SK-N-SH (cell line): ENCODE measurements around the gene KRT35. TPM values are rescaled to one million over a fixed set of nuclear protein-coding genes. Genes with fewer than 3 reads are reported as not detected.

Source experiments
- CTCF ChIA-PET: fragments of 300-600, 350-600 bp; formaldehyde crosslinking; extraction: SDS; loops from one replicate; lab custom pipeline; 2021; lab: Yijun Ruan, JAX
- POLR2A ChIA-PET: fragments of 350-600 bp; sonication (Branson Sonifier 250); formaldehyde crosslinking; extraction: SDS; loops from one replicate; lab custom pipeline; 2020; ENCODE audit warnings: antibody characterized with exemption, inconsistent platforms; lab: Yijun Ruan, JAX
- DNase-seq: peaks from one replicate; pipeline ENCODE4 v3.0.0; 2012
- H2AFZ ChIP-seq: fragments of 200-600 bp; sonication (generic); 2 replicates; pipeline ENCODE4 v1.8.1; 2016; ENCODE audit warnings: antibody characterized with exemption, mild to moderate bottlenecking, low read depth
- H3F3A ChIP-seq: fragments of 200-600 bp; sonication (generic); replicated peaks from 2 replicates; pipeline ENCODE3; 2016; ENCODE audit warnings: antibody characterized with exemption, mild to moderate bottlenecking; ENCODE audit not compliant: insufficient read depth
- H3K27ac ChIP-seq, 2 experiments: fragments of 200-500 bp in 1 of 2; fragments of 200-600 bp in 1 of 2; sonication (Bioruptor generic) in 1 of 2; sonication (generic), shearing (Covaris generic) in 1 of 2; 2 replicates each; pipeline versions ENCODE4 v1.5.1 to v1.6.1; 2014 to 2016; ENCODE audit warnings: low read depth in 2 of 2, inconsistent platforms in 1 of 2, low read length in 1 of 2, mild to moderate bottlenecking in 1 of 2, mixed read lengths in 1 of 2
- H3K27me3 ChIP-seq: fragments of 200-600 bp; sonication (generic), shearing (Covaris generic); 2 replicates; pipeline ENCODE4 v1.6.1; 2016; ENCODE audit warnings: mixed run types; ENCODE audit not compliant: insufficient read depth
- H3K36me3 ChIP-seq, 2 experiments: fragments of 200-500 bp in 1 of 2; fragments of 200-600 bp in 1 of 2; sonication (Bioruptor generic) in 1 of 2; sonication (generic) in 1 of 2; replicated peaks in 1 of 2; 2 replicates each; pipeline versions ENCODE3 to v1.5.1; 2014 to 2016; ENCODE audit warnings: low read length in 1 of 2, mild to moderate bottlenecking in 1 of 2; ENCODE audit not compliant: insufficient read depth in 2 of 2, control insufficient read depth in 1 of 2
- H3K4me1 ChIP-seq, 2 experiments: fragments of 200-500 bp in 1 of 2; fragments of 200-600 bp in 1 of 2; sonication (Bioruptor generic) in 1 of 2; sonication (generic), shearing (Covaris generic) in 1 of 2; 2 replicates each; pipeline versions ENCODE4 v1.5.1 to v1.6.1; 2014 to 2016; ENCODE audit warnings: low read depth in 1 of 2, low read length in 1 of 2, mixed run types in 1 of 2; ENCODE audit not compliant: insufficient read depth in 2 of 2, control insufficient read depth in 1 of 2
- H3K4me2 ChIP-seq: fragments of 200-600 bp; sonication (generic), shearing (Covaris generic); 2 replicates; pipeline ENCODE4 v1.6.1; 2017; ENCODE audit warnings: mixed run types
- H3K4me3 ChIP-seq, 2 experiments: fragments of 200-500 bp in 1 of 2; fragments of 200-600 bp in 1 of 2; sonication (Bioruptor generic) in 1 of 2; sonication (generic), shearing (Covaris generic) in 1 of 2; 2 replicates each; pipeline versions ENCODE4 v1.5.1 to v1.8.1; 2014 to 2016; ENCODE audit warnings: low read depth in 2 of 2, inconsistent platforms in 1 of 2, low read length in 1 of 2, mild to moderate bottlenecking in 1 of 2, mixed read lengths in 1 of 2, moderate library complexity in 1 of 2
- H3K79me2 ChIP-seq: fragments of 200-600 bp; sonication (generic); 2 replicates; pipeline ENCODE4 v1.8.1; 2017; ENCODE audit warnings: mild to moderate bottlenecking; ENCODE audit not compliant: insufficient read depth
- H3K9ac ChIP-seq: fragments of 200-600 bp; sonication (generic); 2 replicates; pipeline ENCODE4 v1.6.1; 2017; ENCODE audit warnings: mixed run types
- H3K9me2 ChIP-seq: fragments of 200-600 bp; sonication (generic); 2 replicates; pipeline ENCODE4 v1.6.1; 2017; ENCODE audit warnings: mixed run types
- H3K9me3 ChIP-seq: fragments of 200-600 bp; sonication (generic); 2 replicates; pipeline ENCODE4 v1.6.1; 2017; ENCODE audit warnings: mixed run types, mild to moderate bottlenecking, moderate library complexity
- H4K20me1 ChIP-seq: fragments of 200-600 bp; sonication (generic); 2 replicates; pipeline ENCODE4 v1.6.1; 2017; ENCODE audit warnings: mild to moderate bottlenecking, mixed run types; ENCODE audit not compliant: insufficient read depth
- CHD2 ChIP-seq: fragments of 150-350 bp; IDR thresholded peaks from 2 replicates; pipeline ENCODE4 v1.6.1; 2018; ENCODE audit warnings: low read length; ENCODE audit not compliant: partially characterized antibody
- EP300 ChIP-seq, 2 experiments: IDR thresholded peaks; 2 replicates each; pipeline versions ENCODE4 v1.4.0 to v1.6.1; 2012; ENCODE audit warnings: borderline replicate concordance in 1 of 2, low read depth in 1 of 2, low read length in 1 of 2
- EZH2phosphoT487 ChIP-seq: fragments of 200-600 bp; sonication (generic); IDR thresholded peaks from 2 replicates; pipeline ENCODE4 v1.6.1; 2017; ENCODE audit warnings: low read depth, mixed run types, mild to moderate bottlenecking, antibody characterized with exemption, moderate library complexity, borderline replicate concordance
- FOSL2 ChIP-seq: IDR thresholded peaks from 2 replicates; pipeline ENCODE4 v1.4.0; 2012; ENCODE audit warnings: low read depth, mild to moderate bottlenecking, moderate library complexity, borderline replicate concordance
- GATA2 ChIP-seq: sonication (generic); formaldehyde crosslinking; IDR thresholded peaks from 2 replicates; pipeline ENCODE4 v1.5.0; 2020; ENCODE audit warnings: mild to moderate bottlenecking, missing genetic modification reagents
- MXI1 ChIP-seq: IDR thresholded peaks from 2 replicates; pipeline ENCODE4 v1.6.1; 2012; ENCODE audit warnings: mild to moderate bottlenecking, low read depth, low read length, improper control_type of control experiment
- POLR2AphosphoS5 ChIP-seq: IDR thresholded peaks from 2 replicates; pipeline ENCODE4 v1.6.1; 2012; ENCODE audit warnings: low read depth, low read length
- RAD21 ChIP-seq: IDR thresholded peaks from 2 replicates; pipeline ENCODE4 v1.6.1; 2012; ENCODE audit warnings: mild to moderate bottlenecking, low read length
- RFX5 ChIP-seq: IDR thresholded peaks from 2 replicates; pipeline ENCODE4 v1.6.1; 2012; ENCODE audit warnings: mild to moderate bottlenecking, improper control_type of control experiment, low read length
- SMC3 ChIP-seq: IDR thresholded peaks from 2 replicates; pipeline ENCODE4 v1.6.1; 2012; ENCODE audit warnings: low read depth, low read length, improper control_type of control experiment
- TAF1 ChIP-seq: IDR thresholded peaks from 2 replicates; pipeline ENCODE4 v1.6.1; 2012; ENCODE audit warnings: low read depth, mild to moderate bottlenecking, low read length, moderate library complexity, borderline replicate concordance
- TEAD4 ChIP-seq: IDR thresholded peaks from 2 replicates; pipeline ENCODE4 v1.4.0; 2012; ENCODE audit warnings: mild to moderate bottlenecking, borderline replicate concordance; ENCODE audit not compliant: insufficient read depth
- YY1 ChIP-seq: IDR thresholded peaks from 2 replicates; pipeline ENCODE4 v1.4.0; 2012; ENCODE audit warnings: low read depth, mild to moderate bottlenecking
- WGBS: methylation state at CpG from one replicate; pipeline ENCODE4 v1.1.6; 2017; ENCODE audit warnings: low lambda C conversion rate; 5-methylcytosine and 5-hydroxymethylcytosine counted together
- polyA plus RNA-seq, 3 experiments: library from polyadenylated mRNA; depleted of rRNA; stranded (reverse); fragments of >200 nt; gene quantifications; 2 replicates each; pipeline ENCODE4 v1.2.3, GENCODE V29; 2012
- TF ChIP-seq, protein P1 (sequence below): fragments of 150-350 bp; IDR thresholded peaks from 2 replicates; pipeline ENCODE4 v1.6.1; 2016; ENCODE audit warnings: mild to moderate bottlenecking, low read depth, low read length
- TF ChIP-seq, protein P2 (sequence below): IDR thresholded peaks from 2 replicates; pipeline ENCODE4 v1.4.0; 2012; ENCODE audit warnings: low read depth, borderline replicate concordance
- TF ChIP-seq, protein P3 (sequence below): IDR thresholded peaks from 2 replicates; pipeline ENCODE4 v1.6.1; 2012; ENCODE audit warnings: mild to moderate bottlenecking, low read depth, low read length, moderate library complexity
- TF ChIP-seq, protein P4 (sequence below): fragments of 150-350 bp; IDR thresholded peaks from 2 replicates; pipeline ENCODE4 v1.6.1; 2017; ENCODE audit warnings: antibody characterized with exemption, low read length, low read depth, borderline replicate concordance

KRT35 gene
- polyA plus RNA-seq, 1 of the 3 experiments (the other 2 are of a cell fraction), result not detected

DNA sequence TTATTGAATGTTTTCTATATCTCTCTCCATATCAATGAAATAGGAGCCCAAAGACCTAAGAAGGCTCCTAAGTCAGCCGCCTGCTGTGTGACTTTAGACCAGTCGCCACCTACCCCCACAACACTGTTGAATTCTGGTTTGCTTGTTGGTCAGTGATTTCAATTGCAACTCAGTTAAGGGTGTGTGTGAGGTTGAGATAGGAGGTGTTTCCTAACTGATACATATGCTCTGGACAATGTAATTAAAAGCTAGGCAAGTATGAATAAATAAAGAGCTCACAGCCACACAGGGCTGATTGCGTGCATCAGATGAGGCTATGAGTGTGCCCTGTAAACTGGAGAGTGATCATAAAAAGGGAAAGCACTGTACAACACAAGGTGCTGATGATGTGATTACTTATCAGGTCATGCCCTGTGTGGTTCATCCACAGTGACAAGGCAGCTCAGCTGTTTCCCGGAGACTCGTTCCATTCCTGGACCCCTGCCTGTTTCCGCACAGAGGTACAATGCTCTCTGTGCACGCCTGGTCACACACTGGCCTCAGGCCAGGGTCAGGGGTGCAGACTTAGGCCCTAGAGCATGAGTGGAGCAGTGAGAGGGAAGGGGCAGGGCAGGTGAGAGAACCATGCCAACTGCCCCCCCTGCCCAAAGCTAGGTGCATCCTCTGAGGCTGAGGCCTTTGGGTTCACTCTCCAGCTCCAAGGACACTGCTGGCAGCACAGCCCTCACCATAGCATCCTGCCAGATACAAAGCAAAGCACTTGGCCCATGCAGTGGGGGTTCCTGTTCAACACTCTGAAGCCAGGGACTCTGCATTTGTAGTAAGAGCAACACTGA, 3.3 kb upstream of the KRT35 start:
- H3K36me3 ChIP-seq, result no peaks in the 10 kb centered on the region
- H3F3A ChIP-seq, result no peaks in the 10 kb centered on the region
- WGBS, result 99% methylated on average over 3 of the region's 7 CpGs
- no peaks in the 10 kb centered on the region for H3K9me3 ChIP-seq
- no peak overlapping the region for H3K9ac ChIP-seq
- no peaks in the 10 kb centered on the region for H3K79me2 ChIP-seq
- peak; percentile 26 for DNase-seq
- POLR2A ChIA-PET, result interaction anchor here (0.7 kb wide), 1 partner anchor 91 kb away, joined by 3 read pairs; no protein-coding TSS in a partner anchor
- no peak overlapping the region for H2AFZ ChIP-seq
- CTCF ChIA-PET, result interaction anchor here (0.8 to 3.9 kb wide), 5 partner anchors 9 to 179 kb away, joined by 3 to 23 read pairs (median 4); no protein-coding TSS in a partner anchor
- no peaks in the 10 kb centered on the region for H4K20me1 ChIP-seq
- no peaks in the 10 kb centered on the region for H3K27me3 ChIP-seq
- H3K4me3 ChIP-seq, result no peak overlapping the region
- peaks cover 0 to 14% of the 10 kb centered on the region in 2 experiments; a peak in 1 of 4 replicates for H3K4me1 ChIP-seq
- no peaks in the 10 kb centered on the region for H3K9me2 ChIP-seq
- no peak overlapping the region for H3K27ac ChIP-seq
- no peak overlapping the region for H3K4me2 ChIP-seq
- TF ChIP-seq FOSL2 (no peak), EZH2phosphoT487 (no peak), TAF1 (no peak), MXI1 (no peak), TEAD4 (no peak)
- TF ChIP-seq, protein P1, sequence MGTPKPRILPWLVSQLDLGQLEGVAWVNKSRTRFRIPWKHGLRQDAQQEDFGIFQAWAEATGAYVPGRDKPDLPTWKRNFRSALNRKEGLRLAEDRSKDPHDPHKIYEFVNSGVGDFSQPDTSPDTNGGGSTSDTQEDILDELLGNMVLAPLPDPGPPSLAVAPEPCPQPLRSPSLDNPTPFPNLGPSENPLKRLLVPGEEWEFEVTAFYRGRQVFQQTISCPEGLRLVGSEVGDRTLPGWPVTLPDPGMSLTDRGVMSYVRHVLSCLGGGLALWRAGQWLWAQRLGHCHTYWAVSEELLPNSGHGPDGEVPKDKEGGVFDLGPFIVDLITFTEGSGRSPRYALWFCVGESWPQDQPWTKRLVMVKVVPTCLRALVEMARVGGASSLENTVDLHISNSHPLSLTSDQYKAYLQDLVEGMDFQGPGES, result no peak
- TF ChIP-seq, protein P2, sequence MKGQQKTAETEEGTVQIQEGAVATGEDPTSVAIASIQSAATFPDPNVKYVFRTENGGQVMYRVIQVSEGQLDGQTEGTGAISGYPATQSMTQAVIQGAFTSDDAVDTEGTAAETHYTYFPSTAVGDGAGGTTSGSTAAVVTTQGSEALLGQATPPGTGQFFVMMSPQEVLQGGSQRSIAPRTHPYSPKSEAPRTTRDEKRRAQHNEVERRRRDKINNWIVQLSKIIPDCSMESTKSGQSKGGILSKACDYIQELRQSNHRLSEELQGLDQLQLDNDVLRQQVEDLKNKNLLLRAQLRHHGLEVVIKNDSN, result no peak

DNA sequence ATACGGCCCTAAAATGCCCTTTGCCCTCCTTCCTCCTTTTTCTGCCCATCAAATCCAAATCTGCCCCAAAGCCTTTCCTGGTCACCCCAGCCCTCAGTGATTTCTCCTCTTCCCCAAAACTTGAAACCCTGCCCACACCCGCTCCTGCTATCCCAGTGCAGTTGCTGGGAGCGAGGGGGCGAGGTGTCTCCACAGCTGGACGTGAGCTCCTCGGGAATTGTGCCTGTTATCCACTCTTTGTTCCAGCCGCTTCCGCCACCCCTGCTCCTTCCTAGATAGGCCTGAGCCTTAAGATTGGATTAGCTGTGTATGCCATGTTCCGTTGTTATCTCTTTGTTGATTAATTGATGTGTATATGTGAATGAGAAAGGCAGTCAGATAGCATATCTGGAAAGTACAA, 2.6 kb upstream of the KRT35 start:
- no peak for DNase-seq
- H3K27ac ChIP-seq, result no peak overlapping the region
- ChIA-PET CTCF (interaction anchor here (3.9 kb wide), 1 partner anchor 65 kb away, joined by 23 read pairs; no protein-coding TSS in a partner anchor), POLR2A (no interaction called here)
- H3K9me3 ChIP-seq, result no peaks in the 10 kb centered on the region
- H3K9ac ChIP-seq, result no peak overlapping the region
- no peaks in the 10 kb centered on the region for H3F3A ChIP-seq
- peaks cover 0 to 14% of the 10 kb centered on the region in 2 experiments; a peak in 1 of 4 replicates for H3K4me1 ChIP-seq
- no peaks in the 10 kb centered on the region for H3K79me2 ChIP-seq
- no peaks in the 10 kb centered on the region for H4K20me1 ChIP-seq
- 87% methylated on average over 9 of the region's 9 CpGs for WGBS
- H3K4me2 ChIP-seq, result no peak overlapping the region
- H3K36me3 ChIP-seq, result no peaks in the 10 kb centered on the region
- H3K27me3 ChIP-seq, result no peaks in the 10 kb centered on the region
- no peak overlapping the region for H2AFZ ChIP-seq
- H3K9me2 ChIP-seq, result no peaks in the 10 kb centered on the region
- H3K4me3 ChIP-seq, result no peak overlapping the region
- TF ChIP-seq YY1, result no peak
- TF ChIP-seq FOSL2, result no peak
- TF ChIP-seq SMC3, result no peak
- no peak for TF ChIP-seq CHD2
- no peak for TF ChIP-seq RFX5
- no peak for TF ChIP-seq EZH2phosphoT487
- TF ChIP-seq MXI1, result no peak
- TF ChIP-seq POLR2AphosphoS5, result no peak
- no peak for TF ChIP-seq RAD21
- TF ChIP-seq, protein P3, sequence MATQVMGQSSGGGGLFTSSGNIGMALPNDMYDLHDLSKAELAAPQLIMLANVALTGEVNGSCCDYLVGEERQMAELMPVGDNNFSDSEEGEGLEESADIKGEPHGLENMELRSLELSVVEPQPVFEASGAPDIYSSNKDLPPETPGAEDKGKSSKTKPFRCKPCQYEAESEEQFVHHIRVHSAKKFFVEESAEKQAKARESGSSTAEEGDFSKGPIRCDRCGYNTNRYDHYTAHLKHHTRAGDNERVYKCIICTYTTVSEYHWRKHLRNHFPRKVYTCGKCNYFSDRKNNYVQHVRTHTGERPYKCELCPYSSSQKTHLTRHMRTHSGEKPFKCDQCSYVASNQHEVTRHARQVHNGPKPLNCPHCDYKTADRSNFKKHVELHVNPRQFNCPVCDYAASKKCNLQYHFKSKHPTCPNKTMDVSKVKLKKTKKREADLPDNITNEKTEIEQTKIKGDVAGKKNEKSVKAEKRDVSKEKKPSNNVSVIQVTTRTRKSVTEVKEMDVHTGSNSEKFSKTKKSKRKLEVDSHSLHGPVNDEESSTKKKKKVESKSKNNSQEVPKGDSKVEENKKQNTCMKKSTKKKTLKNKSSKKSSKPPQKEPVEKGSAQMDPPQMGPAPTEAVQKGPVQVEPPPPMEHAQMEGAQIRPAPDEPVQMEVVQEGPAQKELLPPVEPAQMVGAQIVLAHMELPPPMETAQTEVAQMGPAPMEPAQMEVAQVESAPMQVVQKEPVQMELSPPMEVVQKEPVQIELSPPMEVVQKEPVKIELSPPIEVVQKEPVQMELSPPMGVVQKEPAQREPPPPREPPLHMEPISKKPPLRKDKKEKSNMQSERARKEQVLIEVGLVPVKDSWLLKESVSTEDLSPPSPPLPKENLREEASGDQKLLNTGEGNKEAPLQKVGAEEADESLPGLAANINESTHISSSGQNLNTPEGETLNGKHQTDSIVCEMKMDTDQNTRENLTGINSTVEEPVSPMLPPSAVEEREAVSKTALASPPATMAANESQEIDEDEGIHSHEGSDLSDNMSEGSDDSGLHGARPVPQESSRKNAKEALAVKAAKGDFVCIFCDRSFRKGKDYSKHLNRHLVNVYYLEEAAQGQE, result no peak
- TF ChIP-seq EP300 (IDR thresholded peaks at IDR 0.05; ENCODE audit: borderline replicate concordance in 1 of 2, low read depth in 1 of 2, low read length in 1 of 2), result no peak
- TF ChIP-seq, protein P4, sequence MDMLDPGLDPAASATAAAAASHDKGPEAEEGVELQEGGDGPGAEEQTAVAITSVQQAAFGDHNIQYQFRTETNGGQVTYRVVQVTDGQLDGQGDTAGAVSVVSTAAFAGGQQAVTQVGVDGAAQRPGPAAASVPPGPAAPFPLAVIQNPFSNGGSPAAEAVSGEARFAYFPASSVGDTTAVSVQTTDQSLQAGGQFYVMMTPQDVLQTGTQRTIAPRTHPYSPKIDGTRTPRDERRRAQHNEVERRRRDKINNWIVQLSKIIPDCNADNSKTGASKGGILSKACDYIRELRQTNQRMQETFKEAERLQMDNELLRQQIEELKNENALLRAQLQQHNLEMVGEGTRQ, result no peak
- TF ChIP-seq GATA2 (CRISPR knock-in tag), result no peak
